Spleen (tissue), 7 donors: ENCODE data around the gene TTC28.

Source experiments
- POLR2A ChIP-seq, 3 donors: fragments of 450-650 bp; IDR thresholded peaks; one replicate each; pipeline ENCODE4 v1.5.1; 2017; ENCODE audit warnings: antibody characterized with exemption in 3 of 3, mild to moderate bottlenecking in 1 of 3
- TF ChIP-seq, protein P1 (sequence below), 11 experiments: fragments of 200-600 bp in 7 of 11; fragments of 450-650 bp in 4 of 11; sonication (generic) in 4 of 11; IDR thresholded peaks in 8 of 11; conservative IDR thresholded peaks in 3 of 11; 1 replicate in 7 of 11; 2 replicates in 4 of 11; pipeline versions ENCODE4 v1.4.0 to v1.8.0; 2016 to 2021; ENCODE audit warnings: antibody characterized with exemption in 11 of 11, inconsistent platforms in 4 of 11, mild to moderate bottlenecking in 1 of 11
- donor health status: DM: no; HTN: no; CAD: no; lungs with moderate emphysema.
- donor health status: DM: no; HTN: no; CAD: no.
- donor health status: DM: no; HTN: no; CAD: no.

DNA sequence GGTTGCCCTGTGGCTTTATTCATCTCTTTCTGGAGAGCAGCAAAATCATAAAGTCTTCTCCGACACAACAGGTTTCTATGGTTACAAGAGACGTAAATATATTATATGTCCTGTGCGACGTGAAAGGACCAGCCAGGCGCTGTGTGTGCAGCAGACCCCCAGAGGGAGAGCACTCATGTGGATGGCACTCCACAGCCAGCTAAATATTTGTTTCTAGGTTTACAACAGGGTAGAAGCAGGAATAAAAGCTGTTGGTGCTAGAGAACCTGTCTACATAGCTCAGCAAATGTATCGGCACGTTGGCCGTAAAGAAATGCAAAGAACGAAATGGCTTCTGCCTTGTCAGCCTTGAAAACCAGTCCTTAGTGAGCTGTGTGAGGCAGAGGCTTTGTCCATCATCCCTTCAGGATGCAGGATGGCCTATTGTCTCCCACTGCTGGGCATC lies 626.8 kb downstream of the TTC28 start:
- no peak for TF ChIP-seq POLR2A (IDR thresholded peaks at IDR 0.05)
- TF ChIP-seq, protein P1, sequence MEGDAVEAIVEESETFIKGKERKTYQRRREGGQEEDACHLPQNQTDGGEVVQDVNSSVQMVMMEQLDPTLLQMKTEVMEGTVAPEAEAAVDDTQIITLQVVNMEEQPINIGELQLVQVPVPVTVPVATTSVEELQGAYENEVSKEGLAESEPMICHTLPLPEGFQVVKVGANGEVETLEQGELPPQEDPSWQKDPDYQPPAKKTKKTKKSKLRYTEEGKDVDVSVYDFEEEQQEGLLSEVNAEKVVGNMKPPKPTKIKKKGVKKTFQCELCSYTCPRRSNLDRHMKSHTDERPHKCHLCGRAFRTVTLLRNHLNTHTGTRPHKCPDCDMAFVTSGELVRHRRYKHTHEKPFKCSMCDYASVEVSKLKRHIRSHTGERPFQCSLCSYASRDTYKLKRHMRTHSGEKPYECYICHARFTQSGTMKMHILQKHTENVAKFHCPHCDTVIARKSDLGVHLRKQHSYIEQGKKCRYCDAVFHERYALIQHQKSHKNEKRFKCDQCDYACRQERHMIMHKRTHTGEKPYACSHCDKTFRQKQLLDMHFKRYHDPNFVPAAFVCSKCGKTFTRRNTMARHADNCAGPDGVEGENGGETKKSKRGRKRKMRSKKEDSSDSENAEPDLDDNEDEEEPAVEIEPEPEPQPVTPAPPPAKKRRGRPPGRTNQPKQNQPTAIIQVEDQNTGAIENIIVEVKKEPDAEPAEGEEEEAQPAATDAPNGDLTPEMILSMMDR (IDR thresholded peaks at IDR 0.05 in 8 of 11, conservative IDR thresholded peaks at IDR 0.05 in 3 of 11): no peak
